K562 (cell line): ENCODE data around the gene STT3B. TPM values are rescaled to one million over a fixed set of nuclear protein-coding genes. Genes with fewer than 3 reads are reported as not detected.
A peak's percentile ranks its signal among the peaks of the same experiment; 100 is the strongest.

Experiments
- ASH1L ChIP-seq: fragments of 450-650 bp; IDR thresholded peaks from 2 replicates; pipeline ENCODE4 v1.6.1; 2018; ENCODE audit warnings: borderline replicate concordance, mild to moderate bottlenecking, low read depth; ENCODE audit not compliant: partially characterized antibody
- CC2D1A ChIP-seq: fragments of 450-650 bp; IDR thresholded peaks from 2 replicates; pipeline ENCODE4 v1.6.1; 2017; ENCODE audit warnings: mild to moderate bottlenecking
- CHCHD3 ChIP-seq: fragments of 250-450 bp; sonication (Bioruptor Pico); IDR thresholded peaks from 2 replicates; pipeline ENCODE4 v2.1.2; 2022; ENCODE audit warnings: mild to moderate bottlenecking
- CREM ChIP-seq: IDR thresholded peaks from 2 replicates; pipeline ENCODE4 v1.6.1; 2014; ENCODE audit warnings: antibody characterized with exemption, low read depth
- ELF2 ChIP-seq: fragments of 250-450 bp; sonication (Bioruptor Pico); IDR thresholded peaks from 2 replicates; pipeline ENCODE4 v1.5.0; 2021; ENCODE audit warnings: mild to moderate bottlenecking
- JUN ChIP-seq, 2 experiments: sonication (generic) in 1 of 2; formaldehyde crosslinking in 1 of 2; IDR thresholded peaks; 2 replicates each; pipeline versions ENCODE4 v1.6.1 to v1.8.0; 2012 to 2022; ENCODE audit warnings: borderline replicate concordance in 2 of 2, mild to moderate bottlenecking in 2 of 2, improper control_type of control experiment in 1 of 2, low read depth in 1 of 2, low read length in 1 of 2, missing genetic modification reagents in 1 of 2
- MEF2A ChIP-seq: IDR thresholded peaks from 2 replicates; pipeline ENCODE4 v1.6.1; 2011; ENCODE audit warnings: low read depth, mild to moderate bottlenecking, low read length, moderate library complexity; ENCODE audit not compliant: control insufficient read depth
- NFE2L1 ChIP-seq: fragments of 450-650 bp; IDR thresholded peaks from 2 replicates; pipeline ENCODE4 v1.6.1; 2016; ENCODE audit warnings: missing genetic modification characterization, low read depth, mild to moderate bottlenecking, missing compliant biosample characterization, moderate library complexity, borderline replicate concordance
- PHF8 ChIP-seq: fragments of 200-600 bp; sonication (generic); IDR thresholded peaks from 2 replicates; pipeline ENCODE4 v1.6.1; 2012; ENCODE audit warnings: mixed run types, mild to moderate bottlenecking, inconsistent platforms, low read length, moderate library complexity, borderline replicate concordance
- U2AF1 ChIP-seq: fragments of 200-400 bp; formaldehyde crosslinking; optimal IDR thresholded peaks from 2 replicates; pipeline ENCODE3; 2017; ENCODE audit warnings: mild to moderate bottlenecking, low read depth, low read length, moderate library complexity
- U2AF2 ChIP-seq: fragments of 200-400 bp; formaldehyde crosslinking; optimal IDR thresholded peaks from 2 replicates; pipeline ENCODE3; 2017; ENCODE audit warnings: low read depth, mild to moderate bottlenecking, low read length
- XRCC5 ChIP-seq: fragments of 200-400 bp; formaldehyde crosslinking; IDR thresholded peaks from 2 replicates; pipeline ENCODE4 v1.6.1; 2017; ENCODE audit warnings: low read depth, mild to moderate bottlenecking, low read length
- polyA plus RNA-seq, 8 experiments: library from polyadenylated mRNA; depleted of rRNA in 4 of 8; stranded (reverse) in 5 of 8; unstranded in 3 of 8; fragments of >200 nt; fragmentation: Nextera tagmentation in 2 of 8; fragmentation: Illumina TruSeq in 1 of 8; extraction: Ambion mirVana in 2 of 8; extraction: Trizol in 1 of 8; gene quantifications; 2 replicates each; pipeline versions ENCODE4 v1.2.1 to v1.2.3, GENCODE V29; 2011 to 2014; ENCODE audit warnings: inconsistent platforms in 1 of 8, missing spikeins in 1 of 8
- total RNA-seq, 7 experiments: library from RNA; depleted of rRNA in 6 of 7; stranded (reverse); fragments of >200 nt in 6 of 7; fragmentation: Illumina TruSeq in 2 of 7; extraction: Trizol in 2 of 7; gene quantifications; 2 replicates each; pipeline versions ENCODE4 v1.2.1 to v1.2.3, GENCODE V29; 2011 to 2021; ENCODE audit warnings: low replicate concordance in 1 of 7
- TF ChIP-seq, protein P1 (sequence below): IDR thresholded peaks from 3 replicates; pipeline ENCODE4 v1.6.1; 2011; ENCODE audit warnings: borderline replicate concordance, mild to moderate bottlenecking; ENCODE audit not compliant: insufficient read length, insufficient read depth
- TF ChIP-seq, protein P2 (sequence below), 2 experiments: fragments of 150-350 bp in 1 of 2; IDR thresholded peaks; 2 replicates each; pipeline ENCODE4 v1.6.1; 2012 to 2016; ENCODE audit warnings: low read depth in 2 of 2, low read length in 2 of 2, mild to moderate bottlenecking in 1 of 2, moderate library complexity in 1 of 2
- TF ChIP-seq, protein P3 (sequence below): fragments of 450-650 bp; IDR thresholded peaks from 2 replicates; pipeline ENCODE4 v1.6.1; 2017; ENCODE audit warnings: antibody characterized with exemption
- TF ChIP-seq, protein P4 (sequence below): fragments of 250-450 bp; sonication (Bioruptor Pico); IDR thresholded peaks from 2 replicates; pipeline ENCODE4 v1.8.0; 2022; ENCODE audit warnings: inconsistent platforms
- TF ChIP-seq, protein P5 (sequence below): fragments of 450-650 bp; conservative IDR thresholded peaks from 2 replicates; pipeline ENCODE4 v1.6.1; 2016; ENCODE audit warnings: missing genetic modification characterization, low read depth, mild to moderate bottlenecking, control low read depth, missing compliant biosample characterization

Gene STT3B
- total and polyA plus RNA-seq, 9 of the 15 experiments (the other 6 are each of a cell fraction or from before 2014, with no cell fraction given), result 22.4 to 147 (median 100) TPM

DNA sequence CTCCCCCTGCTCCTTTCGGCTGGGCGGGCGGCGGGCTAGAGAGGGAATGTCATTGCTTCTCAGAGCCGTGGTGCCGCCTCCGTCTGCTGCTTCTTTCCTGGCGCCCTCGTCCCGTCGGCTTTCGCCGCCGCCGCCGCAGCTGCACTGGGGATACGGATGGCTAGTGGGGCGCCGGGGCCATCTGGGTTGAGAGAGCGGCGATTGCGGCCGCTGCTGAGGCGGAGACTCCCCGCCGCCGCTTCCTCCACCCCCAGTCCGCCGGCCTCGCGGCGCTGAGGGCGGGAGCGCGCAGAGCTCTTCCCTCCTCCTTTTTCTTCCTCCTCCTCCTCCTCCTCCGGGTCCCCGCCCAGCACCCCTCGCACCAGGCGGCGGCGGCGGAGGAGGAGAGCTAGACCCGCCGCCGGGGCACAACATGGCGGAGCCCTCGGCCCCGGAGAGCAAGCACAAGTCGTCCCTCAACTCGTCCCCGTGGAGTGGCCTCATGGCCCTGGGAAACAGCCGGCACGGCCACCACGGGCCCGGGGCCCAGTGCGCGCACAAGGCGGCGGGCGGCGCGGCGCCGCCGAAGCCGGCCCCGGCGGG lies at the start of gene STT3B (continued):
- TF ChIP-seq ASH1L (no peak), NFE2L1 (tag) (no peak), MEF2A (no peak), ELF2 (CRISPR knock-in tag) (no peak), XRCC5 (peak; percentile 80), U2AF2 (no peak), JUN (IDR thresholded peaks at IDR 0.05; ENCODE audit: borderline replicate concordance, low read depth, low read length) (no peak), JUN (CRISPR knock-in tag; IDR thresholded peaks at IDR 0.05; ENCODE audit: borderline replicate concordance) (no peak), CHCHD3 (CRISPR knock-in tag) (peak; percentile 90; the same call in 1 of the 2 replicates), CREM (no peak), U2AF1 (no peak), PHF8 (peak; percentile 76; the same call in 1 of the 2 replicates), CC2D1A (no peak)
- TF ChIP-seq, protein P1, sequence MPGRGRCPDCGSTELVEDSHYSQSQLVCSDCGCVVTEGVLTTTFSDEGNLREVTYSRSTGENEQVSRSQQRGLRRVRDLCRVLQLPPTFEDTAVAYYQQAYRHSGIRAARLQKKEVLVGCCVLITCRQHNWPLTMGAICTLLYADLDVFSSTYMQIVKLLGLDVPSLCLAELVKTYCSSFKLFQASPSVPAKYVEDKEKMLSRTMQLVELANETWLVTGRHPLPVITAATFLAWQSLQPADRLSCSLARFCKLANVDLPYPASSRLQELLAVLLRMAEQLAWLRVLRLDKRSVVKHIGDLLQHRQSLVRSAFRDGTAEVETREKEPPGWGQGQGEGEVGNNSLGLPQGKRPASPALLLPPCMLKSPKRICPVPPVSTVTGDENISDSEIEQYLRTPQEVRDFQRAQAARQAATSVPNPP, result no peak
- TF ChIP-seq, protein P2, sequence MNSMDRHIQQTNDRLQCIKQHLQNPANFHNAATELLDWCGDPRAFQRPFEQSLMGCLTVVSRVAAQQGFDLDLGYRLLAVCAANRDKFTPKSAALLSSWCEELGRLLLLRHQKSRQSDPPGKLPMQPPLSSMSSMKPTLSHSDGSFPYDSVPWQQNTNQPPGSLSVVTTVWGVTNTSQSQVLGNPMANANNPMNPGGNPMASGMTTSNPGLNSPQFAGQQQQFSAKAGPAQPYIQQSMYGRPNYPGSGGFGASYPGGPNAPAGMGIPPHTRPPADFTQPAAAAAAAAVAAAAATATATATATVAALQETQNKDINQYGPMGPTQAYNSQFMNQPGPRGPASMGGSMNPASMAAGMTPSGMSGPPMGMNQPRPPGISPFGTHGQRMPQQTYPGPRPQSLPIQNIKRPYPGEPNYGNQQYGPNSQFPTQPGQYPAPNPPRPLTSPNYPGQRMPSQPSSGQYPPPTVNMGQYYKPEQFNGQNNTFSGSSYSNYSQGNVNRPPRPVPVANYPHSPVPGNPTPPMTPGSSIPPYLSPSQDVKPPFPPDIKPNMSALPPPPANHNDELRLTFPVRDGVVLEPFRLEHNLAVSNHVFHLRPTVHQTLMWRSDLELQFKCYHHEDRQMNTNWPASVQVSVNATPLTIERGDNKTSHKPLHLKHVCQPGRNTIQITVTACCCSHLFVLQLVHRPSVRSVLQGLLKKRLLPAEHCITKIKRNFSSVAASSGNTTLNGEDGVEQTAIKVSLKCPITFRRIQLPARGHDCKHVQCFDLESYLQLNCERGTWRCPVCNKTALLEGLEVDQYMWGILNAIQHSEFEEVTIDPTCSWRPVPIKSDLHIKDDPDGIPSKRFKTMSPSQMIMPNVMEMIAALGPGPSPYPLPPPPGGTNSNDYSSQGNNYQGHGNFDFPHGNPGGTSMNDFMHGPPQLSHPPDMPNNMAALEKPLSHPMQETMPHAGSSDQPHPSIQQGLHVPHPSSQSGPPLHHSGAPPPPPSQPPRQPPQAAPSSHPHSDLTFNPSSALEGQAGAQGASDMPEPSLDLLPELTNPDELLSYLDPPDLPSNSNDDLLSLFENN (IDR thresholded peaks at IDR 0.05; ENCODE audit: low read depth in 2 of 2, low read length in 2 of 2), result no peak
- TF ChIP-seq, protein P3, sequence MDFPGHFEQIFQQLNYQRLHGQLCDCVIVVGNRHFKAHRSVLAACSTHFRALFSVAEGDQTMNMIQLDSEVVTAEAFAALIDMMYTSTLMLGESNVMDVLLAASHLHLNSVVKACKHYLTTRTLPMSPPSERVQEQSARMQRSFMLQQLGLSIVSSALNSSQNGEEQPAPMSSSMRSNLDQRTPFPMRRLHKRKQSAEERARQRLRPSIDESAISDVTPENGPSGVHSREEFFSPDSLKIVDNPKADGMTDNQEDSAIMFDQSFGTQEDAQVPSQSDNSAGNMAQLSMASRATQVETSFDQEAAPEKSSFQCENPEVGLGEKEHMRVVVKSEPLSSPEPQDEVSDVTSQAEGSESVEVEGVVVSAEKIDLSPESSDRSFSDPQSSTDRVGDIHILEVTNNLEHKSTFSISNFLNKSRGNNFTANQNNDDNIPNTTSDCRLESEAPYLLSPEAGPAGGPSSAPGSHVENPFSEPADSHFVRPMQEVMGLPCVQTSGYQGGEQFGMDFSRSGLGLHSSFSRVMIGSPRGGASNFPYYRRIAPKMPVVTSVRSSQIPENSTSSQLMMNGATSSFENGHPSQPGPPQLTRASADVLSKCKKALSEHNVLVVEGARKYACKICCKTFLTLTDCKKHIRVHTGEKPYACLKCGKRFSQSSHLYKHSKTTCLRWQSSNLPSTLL, result no peak
- TF ChIP-seq, protein P4, sequence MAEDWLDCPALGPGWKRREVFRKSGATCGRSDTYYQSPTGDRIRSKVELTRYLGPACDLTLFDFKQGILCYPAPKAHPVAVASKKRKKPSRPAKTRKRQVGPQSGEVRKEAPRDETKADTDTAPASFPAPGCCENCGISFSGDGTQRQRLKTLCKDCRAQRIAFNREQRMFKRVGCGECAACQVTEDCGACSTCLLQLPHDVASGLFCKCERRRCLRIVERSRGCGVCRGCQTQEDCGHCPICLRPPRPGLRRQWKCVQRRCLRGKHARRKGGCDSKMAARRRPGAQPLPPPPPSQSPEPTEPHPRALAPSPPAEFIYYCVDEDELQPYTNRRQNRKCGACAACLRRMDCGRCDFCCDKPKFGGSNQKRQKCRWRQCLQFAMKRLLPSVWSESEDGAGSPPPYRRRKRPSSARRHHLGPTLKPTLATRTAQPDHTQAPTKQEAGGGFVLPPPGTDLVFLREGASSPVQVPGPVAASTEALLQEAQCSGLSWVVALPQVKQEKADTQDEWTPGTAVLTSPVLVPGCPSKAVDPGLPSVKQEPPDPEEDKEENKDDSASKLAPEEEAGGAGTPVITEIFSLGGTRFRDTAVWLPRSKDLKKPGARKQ, result no peak
- TF ChIP-seq, protein P5, sequence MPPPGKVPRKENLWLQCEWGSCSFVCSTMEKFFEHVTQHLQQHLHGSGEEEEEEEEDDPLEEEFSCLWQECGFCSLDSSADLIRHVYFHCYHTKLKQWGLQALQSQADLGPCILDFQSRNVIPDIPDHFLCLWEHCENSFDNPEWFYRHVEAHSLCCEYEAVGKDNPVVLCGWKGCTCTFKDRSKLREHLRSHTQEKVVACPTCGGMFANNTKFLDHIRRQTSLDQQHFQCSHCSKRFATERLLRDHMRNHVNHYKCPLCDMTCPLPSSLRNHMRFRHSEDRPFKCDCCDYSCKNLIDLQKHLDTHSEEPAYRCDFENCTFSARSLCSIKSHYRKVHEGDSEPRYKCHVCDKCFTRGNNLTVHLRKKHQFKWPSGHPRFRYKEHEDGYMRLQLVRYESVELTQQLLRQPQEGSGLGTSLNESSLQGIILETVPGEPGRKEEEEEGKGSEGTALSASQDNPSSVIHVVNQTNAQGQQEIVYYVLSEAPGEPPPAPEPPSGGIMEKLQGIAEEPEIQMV (tag), result no peak
